Measurements from ENCODE around the gene GRIK4.

DNA sequence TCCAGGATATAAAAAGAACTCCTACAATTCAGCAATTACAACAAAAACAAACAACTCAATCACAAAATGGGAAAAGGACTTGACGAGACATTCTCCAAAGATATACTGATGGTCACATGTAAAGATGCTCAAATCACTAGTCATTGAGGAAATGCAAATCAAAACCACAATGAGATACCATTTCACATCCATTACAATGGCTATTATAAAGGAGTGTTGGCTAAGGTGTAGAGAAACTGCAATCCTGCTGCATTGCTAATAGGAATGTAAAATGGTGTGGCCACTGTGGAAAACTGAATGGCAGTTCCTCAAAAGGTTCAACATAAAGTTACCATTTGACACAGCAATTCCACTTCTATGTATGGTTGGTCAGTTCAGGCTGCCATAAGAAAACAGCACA, 500.5 kb downstream of the GRIK4 start:
- TF ChIP-seq, protein P1, sequence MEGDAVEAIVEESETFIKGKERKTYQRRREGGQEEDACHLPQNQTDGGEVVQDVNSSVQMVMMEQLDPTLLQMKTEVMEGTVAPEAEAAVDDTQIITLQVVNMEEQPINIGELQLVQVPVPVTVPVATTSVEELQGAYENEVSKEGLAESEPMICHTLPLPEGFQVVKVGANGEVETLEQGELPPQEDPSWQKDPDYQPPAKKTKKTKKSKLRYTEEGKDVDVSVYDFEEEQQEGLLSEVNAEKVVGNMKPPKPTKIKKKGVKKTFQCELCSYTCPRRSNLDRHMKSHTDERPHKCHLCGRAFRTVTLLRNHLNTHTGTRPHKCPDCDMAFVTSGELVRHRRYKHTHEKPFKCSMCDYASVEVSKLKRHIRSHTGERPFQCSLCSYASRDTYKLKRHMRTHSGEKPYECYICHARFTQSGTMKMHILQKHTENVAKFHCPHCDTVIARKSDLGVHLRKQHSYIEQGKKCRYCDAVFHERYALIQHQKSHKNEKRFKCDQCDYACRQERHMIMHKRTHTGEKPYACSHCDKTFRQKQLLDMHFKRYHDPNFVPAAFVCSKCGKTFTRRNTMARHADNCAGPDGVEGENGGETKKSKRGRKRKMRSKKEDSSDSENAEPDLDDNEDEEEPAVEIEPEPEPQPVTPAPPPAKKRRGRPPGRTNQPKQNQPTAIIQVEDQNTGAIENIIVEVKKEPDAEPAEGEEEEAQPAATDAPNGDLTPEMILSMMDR (IDR thresholded peaks at IDR 0.05), result no peak
- no peak for TF ChIP-seq POLR2A (IDR thresholded peaks at IDR 0.05)
